Measurements from ENCODE around the gene BLCAP. TPM values are rescaled to one million over a fixed set of nuclear protein-coding genes. Genes with fewer than 3 reads are reported as not detected.

BLCAP gene
- total and polyA plus RNA-seq, 2 donors (not counting 3 experiments of a cell fraction or from before 2014, with no cell fraction given), result 90.3 to 196 TPM

DNA sequence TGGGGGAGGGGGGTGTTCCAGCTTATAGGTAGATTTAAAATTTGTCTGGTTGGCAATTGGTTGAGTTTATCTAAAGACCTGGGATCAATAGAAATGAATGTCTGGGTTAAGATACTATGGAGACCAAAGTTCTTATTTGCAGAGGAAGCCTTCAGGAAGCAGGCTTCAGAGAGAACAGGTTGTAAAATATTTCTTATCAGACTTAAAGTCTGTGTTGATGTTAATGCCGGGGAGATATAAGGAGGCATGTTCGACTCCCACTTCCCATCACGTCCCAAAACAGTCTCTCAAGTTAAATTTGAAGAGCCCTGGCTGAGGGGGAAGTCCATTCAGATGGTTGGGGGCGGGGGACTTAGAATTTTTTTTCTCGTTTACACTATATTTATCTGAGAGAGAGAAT lies 12.3 kb upstream of the BLCAP start:
- dilution Hi-C loops (cut with MboI; ENCODE audit: extremely low pct_ligation_motif_present, low sequenced_read_pairs), result no loop called here
- no peak for FAIRE-seq
- CTCF ChIA-PET, result interaction anchor here (3.1 kb wide), 1 partner anchor 344 kb away, joined by 15 read pairs; no protein-coding TSS in a partner anchor

More for the DNA sequence above, 12.3 kb upstream of the BLCAP start:
- Histone ChIP-seq H3K79me2 (ENCODE audit: control insufficient read depth, insufficient read depth, low read length) (no peaks in the 10 kb centered on the region), H4K20me1 (replicated peaks; ENCODE audit: control insufficient read depth, extremely low read depth, insufficient read depth, low read length) (no peaks in the 10 kb centered on the region), H3K9me3 (replicated peaks; ENCODE audit: control insufficient read depth, insufficient read depth, low read length) (no peaks in the 10 kb centered on the region), H3K4me3 (replicated peaks in 1 of 3; ENCODE audit: insufficient read depth in 1 of 3, low read depth in 1 of 3, low read length in 3 of 3) (no peak overlapping the region), H3K9me1 (replicated peaks; ENCODE audit: control insufficient read depth, extremely low read depth, insufficient read depth, low read length) (no peaks in the 10 kb centered on the region), H3K36me3 (ENCODE audit: control insufficient read depth in 2 of 2, extremely low read depth in 1 of 2, insufficient read depth in 2 of 2, low read length in 2 of 2) (no peaks in the 10 kb centered on the region), H3K27ac (ENCODE audit: insufficient read depth, low read depth, low read length) (no peak overlapping the region), H3K4me2 (ENCODE audit: insufficient read depth, low read length) (no peak overlapping the region), H3K27me3 (ENCODE audit: control insufficient read depth in 2 of 2, insufficient read depth in 2 of 2, low read length in 2 of 2) (peaks cover 0 to 4% of the 10 kb centered on the region in 2 experiments), H3K4me1 (ENCODE audit: control insufficient read depth, extremely low read depth, insufficient read depth, low read length) (peaks cover 11% of the 10 kb centered on the region), H3K9ac (replicated peaks; ENCODE audit: extremely low read depth, insufficient read depth, low read length) (no peak overlapping the region), H2AFZ (ENCODE audit: low read depth, low read length) (no peak overlapping the region)
- BruUV-seq (replicated peaks), result no TSS peak
- TF ChIP-seq, protein P1, sequence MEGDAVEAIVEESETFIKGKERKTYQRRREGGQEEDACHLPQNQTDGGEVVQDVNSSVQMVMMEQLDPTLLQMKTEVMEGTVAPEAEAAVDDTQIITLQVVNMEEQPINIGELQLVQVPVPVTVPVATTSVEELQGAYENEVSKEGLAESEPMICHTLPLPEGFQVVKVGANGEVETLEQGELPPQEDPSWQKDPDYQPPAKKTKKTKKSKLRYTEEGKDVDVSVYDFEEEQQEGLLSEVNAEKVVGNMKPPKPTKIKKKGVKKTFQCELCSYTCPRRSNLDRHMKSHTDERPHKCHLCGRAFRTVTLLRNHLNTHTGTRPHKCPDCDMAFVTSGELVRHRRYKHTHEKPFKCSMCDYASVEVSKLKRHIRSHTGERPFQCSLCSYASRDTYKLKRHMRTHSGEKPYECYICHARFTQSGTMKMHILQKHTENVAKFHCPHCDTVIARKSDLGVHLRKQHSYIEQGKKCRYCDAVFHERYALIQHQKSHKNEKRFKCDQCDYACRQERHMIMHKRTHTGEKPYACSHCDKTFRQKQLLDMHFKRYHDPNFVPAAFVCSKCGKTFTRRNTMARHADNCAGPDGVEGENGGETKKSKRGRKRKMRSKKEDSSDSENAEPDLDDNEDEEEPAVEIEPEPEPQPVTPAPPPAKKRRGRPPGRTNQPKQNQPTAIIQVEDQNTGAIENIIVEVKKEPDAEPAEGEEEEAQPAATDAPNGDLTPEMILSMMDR (IDR thresholded peaks at IDR 0.05; ENCODE audit: extremely low read depth in 1 of 2, insufficient read depth in 1 of 2, low read depth in 1 of 2, low read length in 2 of 2), result no peak
- no peak for TF ChIP-seq POLR2A (IDR thresholded peaks at IDR 0.05; ENCODE audit: low read depth, low read length)
- TF ChIP-seq POLR2AphosphoS5 (IDR thresholded peaks at IDR 0.05; ENCODE audit: insufficient read depth, low read depth, low read length), result no peak
- no peak for TF ChIP-seq JUN (IDR thresholded peaks at IDR 0.05; ENCODE audit: borderline replicate concordance, insufficient read depth, insufficient read length, low read depth)
- TF ChIP-seq GATA2 (IDR thresholded peaks at IDR 0.05; ENCODE audit: insufficient read depth, insufficient read length, low read depth, low read length), result no peak
- TF ChIP-seq MAX (IDR thresholded peaks at IDR 0.05; ENCODE audit: insufficient read depth, insufficient read length), result no peak
- no peak for TF ChIP-seq FOS (IDR thresholded peaks at IDR 0.05; ENCODE audit: borderline replicate concordance, insufficient read depth, low read length)
- no peak for TF ChIP-seq MYC (IDR thresholded peaks at IDR 0.05; ENCODE audit: low read depth, low read length)
- no peak for TF ChIP-seq EZH2 (IDR thresholded peaks at IDR 0.05; ENCODE audit: borderline replicate concordance, low read depth, low read length, severe bottlenecking)
- POLR2A ChIA-PET, result no interaction called here
- intact Hi-C loops (cut with micrococcal nuclease), result no loop called here
- DNase-seq (ENCODE audit: low read depth, low spot score), result no peak
